Measurements from ENCODE around the gene ZNF581.

Gene ZNF581

DNA sequence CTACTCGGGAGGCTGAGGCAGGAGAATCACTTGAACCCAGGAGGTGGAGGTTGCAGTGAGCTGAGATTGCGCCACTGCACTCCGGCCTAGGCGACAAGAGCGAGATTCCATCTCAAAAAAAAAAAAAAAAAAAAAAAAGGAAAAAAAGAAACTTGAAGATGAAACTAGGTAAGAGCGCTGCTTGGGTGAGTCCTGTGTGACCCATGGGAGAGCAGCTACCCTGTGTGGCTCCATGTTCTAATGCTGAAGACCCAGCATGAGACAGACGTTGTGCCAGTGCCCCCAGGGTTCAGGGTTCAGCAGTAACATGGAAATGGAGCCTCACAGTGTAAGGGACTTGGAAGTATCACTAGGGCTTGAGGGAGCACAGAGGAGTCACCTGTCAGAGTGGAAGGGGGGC, 25.0 kb upstream of the ZNF581 start:
- TF ChIP-seq L3MBTL2 (conservative IDR thresholded peaks at IDR 0.05) (no peak), ZNF384 (IDR thresholded peaks at IDR 0.05) (no peak), LEF1 (IDR thresholded peaks at IDR 0.05; ENCODE audit: borderline replicate concordance) (no peak), SP1 (IDR thresholded peaks at IDR 0.05) (no peak), FOXK2 (IDR thresholded peaks at IDR 0.05) (no peak), NFRKB (IDR thresholded peaks at IDR 0.05) (no peak), BHLHE40 (IDR thresholded peaks at IDR 0.05; ENCODE audit: borderline replicate concordance) (no peak), SUZ12 (IDR thresholded peaks at IDR 0.05) (no peak), HDGF (IDR thresholded peaks at IDR 0.05; ENCODE audit: borderline replicate concordance) (no peak), CTBP1 (IDR thresholded peaks at IDR 0.05; ENCODE audit: borderline replicate concordance) (no peak), ARNT (IDR thresholded peaks at IDR 0.05) (no peak), FOXA1 (IDR thresholded peaks at IDR 0.05) (no peak), FOXM1 (IDR thresholded peaks at IDR 0.05; ENCODE audit: borderline replicate concordance) (no peak), ELF4 (IDR thresholded peaks at IDR 0.05) (no peak), TARDBP (IDR thresholded peaks at IDR 0.05) (no peak)
- TF ChIP-seq, protein P1, sequence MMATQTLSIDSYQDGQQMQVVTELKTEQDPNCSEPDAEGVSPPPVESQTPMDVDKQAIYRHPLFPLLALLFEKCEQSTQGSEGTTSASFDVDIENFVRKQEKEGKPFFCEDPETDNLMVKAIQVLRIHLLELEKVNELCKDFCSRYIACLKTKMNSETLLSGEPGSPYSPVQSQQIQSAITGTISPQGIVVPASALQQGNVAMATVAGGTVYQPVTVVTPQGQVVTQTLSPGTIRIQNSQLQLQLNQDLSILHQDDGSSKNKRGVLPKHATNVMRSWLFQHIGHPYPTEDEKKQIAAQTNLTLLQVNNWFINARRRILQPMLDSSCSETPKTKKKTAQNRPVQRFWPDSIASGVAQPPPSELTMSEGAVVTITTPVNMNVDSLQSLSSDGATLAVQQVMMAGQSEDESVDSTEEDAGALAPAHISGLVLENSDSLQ (IDR thresholded peaks at IDR 0.05) = no peak
- DNase-seq (ENCODE audit: extremely low spot score) = no peak
- ChIA-PET POLR2A (interaction anchor here (2.3 kb wide), 1 partner anchor 13 kb away, joined by 14 read pairs; the partner anchor contains the start of gene ZNF865), CTCF (no interaction called here)

DNA sequence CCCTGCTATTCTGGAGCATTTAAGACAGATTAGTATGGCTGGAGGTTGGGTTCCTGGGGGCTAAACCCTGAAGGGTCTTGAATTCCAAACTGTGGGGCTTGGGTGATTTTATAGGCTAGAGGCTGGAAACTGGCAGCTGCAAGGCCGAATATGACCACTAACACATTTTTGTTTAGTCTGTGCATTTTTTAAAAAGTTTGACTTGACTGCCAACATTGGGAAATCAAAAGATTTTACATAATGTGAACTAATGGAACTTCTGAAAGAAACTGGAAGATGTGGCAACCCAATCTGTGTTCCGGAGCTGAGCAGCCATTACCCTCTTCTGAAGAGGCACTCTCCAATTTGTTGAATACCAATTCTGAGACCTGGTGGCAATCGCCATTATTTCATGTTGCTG, 24.2 kb upstream of the ZNF581 start:
- no peak for DNase-seq (ENCODE audit: extremely low spot score)
- TF ChIP-seq HDGF (IDR thresholded peaks at IDR 0.05; ENCODE audit: borderline replicate concordance) (no peak), CTBP1 (IDR thresholded peaks at IDR 0.05; ENCODE audit: borderline replicate concordance) (no peak), BHLHE40 (IDR thresholded peaks at IDR 0.05; ENCODE audit: borderline replicate concordance) (no peak), FOXM1 (IDR thresholded peaks at IDR 0.05; ENCODE audit: borderline replicate concordance) (no peak), FOXA1 (IDR thresholded peaks at IDR 0.05) (no peak), NFRKB (IDR thresholded peaks at IDR 0.05) (no peak), LEF1 (IDR thresholded peaks at IDR 0.05; ENCODE audit: borderline replicate concordance) (no peak), SP1 (IDR thresholded peaks at IDR 0.05) (no peak), SUZ12 (IDR thresholded peaks at IDR 0.05) (no peak), ARNT (IDR thresholded peaks at IDR 0.05) (no peak), TARDBP (IDR thresholded peaks at IDR 0.05) (no peak), L3MBTL2 (conservative IDR thresholded peaks at IDR 0.05) (no peak), ZNF384 (IDR thresholded peaks at IDR 0.05) (no peak)
- TF ChIP-seq, protein P1 (IDR thresholded peaks at IDR 0.05) = no peak
- ChIA-PET POLR2A (interaction anchor here (2.3 kb wide), 1 partner anchor 14 kb away, joined by 14 read pairs; the partner anchor contains the start of gene ZNF865), CTCF (interaction anchor here (1.0 kb wide), 1 partner anchor 12 kb away, joined by 4 read pairs; no protein-coding TSS in a partner anchor)

GRCh38 chr19:55620410-55621204, 22.8 kb upstream of the ZNF581 start:
- ChIA-PET CTCF (no interaction called here), POLR2A (interaction anchor here (0.9 kb wide), 1 partner anchor 11 kb away, joined by 3 read pairs; no protein-coding TSS in a partner anchor)
- TF ChIP-seq NFRKB (IDR thresholded peaks at IDR 0.05) (no peak), FOXA1 (IDR thresholded peaks at IDR 0.05) (no peak), BHLHE40 (IDR thresholded peaks at IDR 0.05; ENCODE audit: borderline replicate concordance) (no peak), FOXM1 (IDR thresholded peaks at IDR 0.05; ENCODE audit: borderline replicate concordance) (no peak), TARDBP (IDR thresholded peaks at IDR 0.05) (no peak), LEF1 (IDR thresholded peaks at IDR 0.05; ENCODE audit: borderline replicate concordance) (no peak), SP1 (IDR thresholded peaks at IDR 0.05) (no peak), ARNT (IDR thresholded peaks at IDR 0.05) (no peak), CTBP1 (IDR thresholded peaks at IDR 0.05; ENCODE audit: borderline replicate concordance) (no peak), FOXK2 (IDR thresholded peaks at IDR 0.05) (no peak), ZNF384 (IDR thresholded peaks at IDR 0.05) (no peak), ELF4 (IDR thresholded peaks at IDR 0.05) (no peak), HDGF (IDR thresholded peaks at IDR 0.05; ENCODE audit: borderline replicate concordance) (no peak), L3MBTL2 (conservative IDR thresholded peaks at IDR 0.05) (no peak)
- TF ChIP-seq, protein P1 (IDR thresholded peaks at IDR 0.05) = no peak
- DNase-seq (ENCODE audit: extremely low spot score) = no peak

GRCh38 chr19:55621205-55621672, 22.2 kb upstream of the ZNF581 start:
- TF ChIP-seq ELF4 (IDR thresholded peaks at IDR 0.05) = no peak
- TF ChIP-seq ZNF384 (IDR thresholded peaks at IDR 0.05) = no peak
- no peak for TF ChIP-seq HDGF (IDR thresholded peaks at IDR 0.05; ENCODE audit: borderline replicate concordance)
- TF ChIP-seq LEF1 (IDR thresholded peaks at IDR 0.05; ENCODE audit: borderline replicate concordance) = no peak
- no peak for TF ChIP-seq TARDBP (IDR thresholded peaks at IDR 0.05)
- no peak for TF ChIP-seq FOXA1 (IDR thresholded peaks at IDR 0.05)
- TF ChIP-seq NFRKB (IDR thresholded peaks at IDR 0.05) = no peak
- TF ChIP-seq ARNT (IDR thresholded peaks at IDR 0.05) = no peak
- TF ChIP-seq BHLHE40 (IDR thresholded peaks at IDR 0.05; ENCODE audit: borderline replicate concordance) = no peak
- TF ChIP-seq SP1 (IDR thresholded peaks at IDR 0.05) = no peak
- no peak for DNase-seq (ENCODE audit: extremely low spot score)
- POLR2A ChIA-PET = no interaction called here
- CTCF ChIA-PET = no interaction called here

GRCh38 chr19:55621673-55622231, 21.7 kb upstream of the ZNF581 start:
- ChIA-PET POLR2A (no interaction called here), CTCF (no interaction called here)
- TF ChIP-seq L3MBTL2 (conservative IDR thresholded peaks at IDR 0.05) (no peak), FOXK2 (IDR thresholded peaks at IDR 0.05) (no peak), FOXM1 (IDR thresholded peaks at IDR 0.05; ENCODE audit: borderline replicate concordance) (no peak), CTBP1 (IDR thresholded peaks at IDR 0.05; ENCODE audit: borderline replicate concordance) (no peak), SUZ12 (IDR thresholded peaks at IDR 0.05) (no peak), LEF1 (IDR thresholded peaks at IDR 0.05; ENCODE audit: borderline replicate concordance) (no peak), ZNF384 (IDR thresholded peaks at IDR 0.05) (no peak), NFRKB (IDR thresholded peaks at IDR 0.05) (no peak), TARDBP (IDR thresholded peaks at IDR 0.05) (no peak), FOXA1 (IDR thresholded peaks at IDR 0.05) (no peak), HDGF (IDR thresholded peaks at IDR 0.05; ENCODE audit: borderline replicate concordance) (no peak)
- TF ChIP-seq, protein P1 (IDR thresholded peaks at IDR 0.05) = no peak
- no peak for DNase-seq (ENCODE audit: extremely low spot score)

Measured in HEK293T (cell line).